HG03442 (cell line): ENCODE measurements around the gene PRKCSH.
"Not testable (repeated sequence)": the region's sequence is repeated elsewhere in the genome, so short reads cannot be mapped to it uniquely, and the experiment has no call there.

ENCODE experiments used
- ATAC-seq: cut with Tn5 transposase; IDR thresholded peaks from one replicate; pipeline ENCODE4 v1.9.1; 2021; ENCODE audit warnings: mild to moderate bottlenecking, moderate library complexity; ENCODE audit not compliant: unreplicated experiment

Gene PRKCSH

GRCh38 chr19:11448410-11448809 lies 13.0 kb downstream of the PRKCSH start:
- ATAC-seq, result no peak

- ATAC-seq, result no peak
These were observed 13.6 kb downstream of the PRKCSH start for GRCh38 chr19:11448923-11449554.

- no peak for ATAC-seq
These were observed 15.3 kb downstream of the PRKCSH start for GRCh38 chr19:11450570-11451326.

- no peak for ATAC-seq
These were observed 16.0 kb downstream of the PRKCSH start for GRCh38 chr19:11451327-11451870.

- ATAC-seq, result no peak
These were observed 16.6 kb downstream of the PRKCSH start for GRCh38 chr19:11451871-11452619.

- no peak for ATAC-seq
These were observed 17.3 kb downstream of the PRKCSH start for GRCh38 chr19:11452620-11453310.

GRCh38 chr19:11453468-11454341 lies 18.3 kb downstream of the PRKCSH start:
- no peak for ATAC-seq

GRCh38 chr19:11455233-11455554 lies 19.8 kb downstream of the PRKCSH start:
- not testable (repeated sequence) for ATAC-seq

- ATAC-seq, result no peak
These were observed 21.2 kb downstream of the PRKCSH start for GRCh38 chr19:11456659-11457058.

GRCh38 chr19:11457115-11457514 lies 21.7 kb downstream of the PRKCSH start:
- no peak for ATAC-seq

GRCh38 chr19:11457831-11458230 lies 22.4 kb downstream of the PRKCSH start:
- ATAC-seq, result no peak

GRCh38 chr19:11458236-11458900 lies 22.9 kb downstream of the PRKCSH start:
- ATAC-seq, result no peak

- ATAC-seq, result not testable (repeated sequence)
These were observed 23.5 kb downstream of the PRKCSH start for GRCh38 chr19:11458912-11459311.

- no peak for ATAC-seq
These were observed 24.8 kb downstream of the PRKCSH start for GRCh38 chr19:11460207-11460606.

GRCh38 chr19:11461453-11461852 lies 26.0 kb downstream of the PRKCSH start:
- ATAC-seq, result no peak

- no peak for ATAC-seq
These were observed 28.0 kb downstream of the PRKCSH start for GRCh38 chr19:11463391-11463790.

- ATAC-seq, result no peak
These were observed 29.2 kb downstream of the PRKCSH start for GRCh38 chr19:11464333-11465265.

GRCh38 chr19:11465600-11465999 lies 30.2 kb downstream of the PRKCSH start:
- no peak for ATAC-seq
